NCI-H82 treated with DMSO at 0.1 percent for 48 hours (cell line): Measurements from ENCODE around the gene CCL2.
"Not testable (repeated sequence)": the region's sequence is repeated elsewhere in the genome, so short reads cannot be mapped to it uniquely, and the experiment has no call there.

Experiments
- DNase-seq: peaks from one replicate; lab custom pipeline; 2025; ENCODE audit not compliant: unreplicated experiment; lab: John Stamatoyannopoulos, UW

CCL2 gene

GRCh38 chr17:34254651-34255380 lies at the start of gene CCL2:
TSS of gene CCL2 (plus strand) at chr17:34255285. CDS start at chr17:34255350, 65 bp downstream.
- DNase-seq, result no peak

GRCh38 chr17:34205401-34205800 lies 49.7 kb upstream of the CCL2 start:
- no peak for DNase-seq

- DNase-seq, result no peak
Observed at GRCh38 chr17:34206569-34206968, 48.5 kb upstream of the CCL2 start.

GRCh38 chr17:34207572-34207971 lies 47.5 kb upstream of the CCL2 start:
- DNase-seq, result no peak

GRCh38 chr17:34218748-34219147 lies 36.3 kb upstream of the CCL2 start:
- no peak for DNase-seq

GRCh38 chr17:34219405-34219804 lies 35.7 kb upstream of the CCL2 start:
- DNase-seq, result no peak

- DNase-seq, result no peak
Observed at GRCh38 chr17:34220045-34220751, 34.9 kb upstream of the CCL2 start.

- DNase-seq, result no peak
Observed at GRCh38 chr17:34220752-34221395, 34.2 kb upstream of the CCL2 start.

- DNase-seq, result no peak
Observed at GRCh38 chr17:34221411-34221810, 33.7 kb upstream of the CCL2 start.

GRCh38 chr17:34222722-34223497 lies 32.2 kb upstream of the CCL2 start:
- DNase-seq, result no peak

- no peak for DNase-seq
Observed at GRCh38 chr17:34225046-34225445, 30.0 kb upstream of the CCL2 start.

GRCh38 chr17:34226011-34226743 lies 28.9 kb upstream of the CCL2 start:
- DNase-seq, result no peak

- DNase-seq, result no peak
Observed at GRCh38 chr17:34226744-34227034, 28.4 kb upstream of the CCL2 start.

GRCh38 chr17:34227293-34227692 lies 27.8 kb upstream of the CCL2 start:
- DNase-seq, result not testable (repeated sequence)

GRCh38 chr17:34227707-34228106 lies 27.4 kb upstream of the CCL2 start:
- no peak for DNase-seq

- no peak for DNase-seq
Observed at GRCh38 chr17:34228781-34229180, 26.3 kb upstream of the CCL2 start.

- no peak for DNase-seq
Observed at GRCh38 chr17:34230342-34230741, 24.7 kb upstream of the CCL2 start.

GRCh38 chr17:34234616-34235015 lies 20.5 kb upstream of the CCL2 start:
- no peak for DNase-seq

- no peak for DNase-seq
Observed at GRCh38 chr17:34235389-34236028, 19.6 kb upstream of the CCL2 start.

GRCh38 chr17:34236281-34236892 lies 18.7 kb upstream of the CCL2 start:
- DNase-seq, result no peak
